Stimulated activated CD8-positive, alpha-beta memory T cell treated with anti-CD3 and anti-CD28 coated beads, Interleukin-12 subunit alpha, Interleukin-12 subunit beta, amount 100 ng/mL, for 4 hours (primary cell): ENCODE data around the gene MAP7D2.

Experiments used
- DNase-seq: peaks from one replicate; pipeline ENCODE4 v3.0.0-alpha.2; 2020; ENCODE audit warnings: low read depth

MAP7D2 gene

DNA sequence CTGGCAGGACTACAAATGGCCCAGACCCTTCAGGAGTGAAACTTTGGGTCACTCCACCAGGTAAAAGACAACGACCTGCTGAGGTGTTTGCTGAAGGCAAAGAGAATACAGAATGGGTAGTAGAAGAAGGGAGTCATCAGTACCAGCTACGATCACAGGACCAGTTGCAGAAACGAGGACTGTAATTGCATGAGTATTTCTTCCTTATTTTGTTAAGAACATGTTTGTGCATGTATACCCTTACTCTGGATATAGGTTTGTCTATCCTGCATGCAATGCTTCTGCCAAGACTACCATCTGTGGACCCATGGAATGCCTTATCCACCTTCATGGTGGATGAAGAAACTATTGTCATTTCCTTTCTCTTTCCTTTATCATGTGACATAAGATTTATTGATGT lies 77.7 kb downstream of the MAP7D2 start:
- no peak for DNase-seq

DNA sequence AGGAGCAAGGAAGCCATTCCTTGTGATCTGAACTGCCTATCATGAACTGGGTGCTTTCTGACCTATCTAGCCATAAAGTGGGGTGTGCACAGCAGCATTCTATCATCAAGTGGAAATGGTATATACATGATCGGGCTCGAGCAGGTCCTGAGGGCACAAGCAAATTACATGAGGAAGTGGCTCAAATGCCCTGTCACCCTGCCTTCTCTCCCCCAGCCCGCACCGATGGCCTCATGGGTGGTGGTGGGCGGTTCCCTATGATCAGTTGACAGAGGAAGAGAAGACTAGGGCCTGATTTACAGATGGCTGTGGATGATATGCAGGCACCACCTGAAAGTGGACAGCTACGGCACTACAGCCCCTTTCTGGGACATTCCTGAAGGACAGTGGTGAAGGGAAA lies 79.5 kb downstream of the MAP7D2 start:
- DNase-seq = no peak

DNA sequence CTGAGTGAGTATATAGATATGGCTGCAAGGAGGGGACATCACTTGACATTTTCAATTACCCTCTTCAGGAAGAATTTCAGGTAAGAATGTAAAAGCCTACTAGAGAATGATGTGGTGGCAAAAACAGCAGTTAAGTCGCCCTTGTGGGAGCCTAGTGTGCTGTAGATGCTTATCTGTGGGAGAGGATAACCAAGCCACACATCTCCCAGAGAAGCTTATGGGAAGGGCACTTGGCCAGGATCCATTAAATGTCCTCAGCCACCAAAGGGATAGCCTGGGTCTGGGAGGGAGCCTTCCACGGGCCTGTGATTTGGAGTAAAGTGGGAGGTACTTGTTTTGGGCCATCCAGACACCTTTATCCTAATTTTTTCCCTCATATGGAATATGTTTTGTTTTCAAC lies 84.5 kb downstream of the MAP7D2 start:
- DNase-seq = no peak

GRCh38 chrX:20029728-20030127 lies 87.0 kb downstream of the MAP7D2 start:
- no peak for DNase-seq

GRCh38 chrX:20028588-20028987 lies 88.1 kb downstream of the MAP7D2 start:
- no peak for DNase-seq

DNA sequence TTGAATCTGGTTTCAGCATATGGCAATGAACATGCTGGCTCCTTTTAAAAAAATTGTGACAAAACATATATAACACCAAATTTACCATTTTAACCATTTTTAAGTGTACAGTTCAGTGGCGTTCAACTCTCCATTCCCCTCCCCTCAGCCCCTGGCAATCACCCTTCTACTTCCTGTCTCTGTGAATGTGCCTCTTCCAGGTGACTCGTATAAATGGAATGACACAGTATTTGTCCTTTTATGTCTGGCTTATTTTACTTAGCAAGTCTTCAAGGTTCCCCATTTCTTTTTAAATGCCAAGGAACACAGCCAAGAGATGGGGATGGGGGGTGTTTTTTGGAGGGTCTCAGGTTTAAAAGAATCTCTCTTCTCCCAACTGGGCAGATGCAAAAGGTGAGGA lies 90.4 kb downstream of the MAP7D2 start:
- DNase-seq = no peak

- no peak for DNase-seq
Observed at GRCh38 chrX:20019672-20020365, 96.9 kb downstream of the MAP7D2 start.

DNA sequence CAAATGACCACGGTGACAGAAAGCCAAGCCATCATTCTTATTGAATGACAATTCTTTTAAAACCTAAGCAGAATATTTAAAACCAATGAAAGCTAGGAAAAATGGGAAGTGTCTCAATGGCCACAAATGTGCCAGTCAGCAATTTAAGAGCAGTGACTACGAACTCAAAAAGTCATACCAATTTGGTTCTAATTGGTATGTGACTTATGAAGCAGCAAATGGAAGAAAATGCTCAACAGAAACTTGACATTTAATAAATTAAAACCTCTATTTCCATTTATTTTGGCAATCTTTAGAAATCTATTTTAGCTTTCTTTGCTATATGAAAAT lies 100.1 kb downstream of the MAP7D2 start:
- no peak for DNase-seq

DNA sequence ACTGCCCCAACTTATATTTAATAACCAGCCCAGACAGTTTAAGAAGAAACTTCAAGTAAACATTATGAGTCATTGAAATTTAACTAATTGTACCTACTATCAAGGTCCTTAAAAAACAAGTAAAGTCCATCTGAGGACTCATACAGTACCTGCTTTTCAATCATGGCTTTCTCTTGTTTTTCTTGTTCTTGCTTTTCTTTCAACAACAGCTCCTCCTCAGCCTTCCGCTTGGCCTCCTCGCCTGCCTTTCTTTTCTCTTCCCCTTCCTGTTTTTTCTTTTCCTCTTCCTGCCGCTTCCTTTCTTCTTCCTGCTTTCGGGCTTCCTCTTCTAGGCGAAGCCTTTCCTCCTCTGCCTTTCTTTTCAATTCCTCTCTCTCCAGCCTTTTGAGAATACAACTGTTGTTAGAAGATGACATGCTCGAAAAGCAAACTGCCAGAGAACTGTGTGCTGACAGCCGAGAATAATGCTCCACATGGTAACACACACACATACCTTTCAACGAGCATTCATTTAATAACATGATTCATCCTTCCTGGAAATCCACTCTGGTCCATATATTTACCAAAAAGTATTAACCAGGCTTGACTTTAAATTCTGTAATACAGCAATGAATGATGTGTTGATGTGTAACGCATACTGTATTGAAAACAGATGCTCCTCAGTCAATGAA lies 100.6 kb downstream of the MAP7D2 start:
- DNase-seq = no peak

DNA sequence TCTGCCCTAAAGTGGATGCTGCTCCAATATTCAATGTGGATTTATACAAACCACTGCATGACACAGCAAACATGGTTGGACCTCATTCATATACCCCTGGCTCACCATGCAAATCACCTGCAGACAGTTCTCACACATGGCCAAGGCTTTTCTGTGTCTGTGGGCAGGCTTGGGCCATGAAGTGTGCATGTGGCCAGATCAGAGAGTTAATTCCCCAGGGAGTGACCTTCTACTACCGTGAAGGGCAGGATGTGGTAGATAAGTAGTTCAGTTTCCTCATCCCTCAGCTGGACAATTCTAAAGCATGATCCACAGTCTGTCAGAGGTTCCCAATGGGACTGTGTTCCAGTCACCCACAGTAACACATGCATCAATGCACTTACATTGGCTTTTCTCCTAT lies 101.3 kb downstream of the MAP7D2 start:
- no peak for DNase-seq

DNA sequence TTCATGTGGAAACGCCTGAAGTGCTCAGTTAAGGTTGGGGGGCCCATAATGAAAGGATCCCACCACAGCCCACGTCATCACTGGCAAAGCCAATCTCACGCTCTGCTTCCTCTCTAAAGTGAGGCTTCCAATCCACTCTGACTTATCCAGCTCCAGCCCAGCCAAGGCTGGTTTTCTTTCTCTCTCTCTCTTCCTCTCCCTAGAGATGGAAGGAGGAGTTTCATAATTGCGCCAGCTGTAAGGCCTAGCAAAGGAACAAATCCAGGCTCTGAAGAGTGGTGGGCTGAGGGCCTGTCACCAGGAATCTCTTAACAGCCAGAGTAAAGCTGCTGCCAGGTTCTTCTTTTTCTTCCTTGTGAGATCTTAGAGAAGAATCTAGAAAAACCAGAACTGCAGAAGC lies 105.1 kb downstream of the MAP7D2 start:
- no peak for DNase-seq

DNA sequence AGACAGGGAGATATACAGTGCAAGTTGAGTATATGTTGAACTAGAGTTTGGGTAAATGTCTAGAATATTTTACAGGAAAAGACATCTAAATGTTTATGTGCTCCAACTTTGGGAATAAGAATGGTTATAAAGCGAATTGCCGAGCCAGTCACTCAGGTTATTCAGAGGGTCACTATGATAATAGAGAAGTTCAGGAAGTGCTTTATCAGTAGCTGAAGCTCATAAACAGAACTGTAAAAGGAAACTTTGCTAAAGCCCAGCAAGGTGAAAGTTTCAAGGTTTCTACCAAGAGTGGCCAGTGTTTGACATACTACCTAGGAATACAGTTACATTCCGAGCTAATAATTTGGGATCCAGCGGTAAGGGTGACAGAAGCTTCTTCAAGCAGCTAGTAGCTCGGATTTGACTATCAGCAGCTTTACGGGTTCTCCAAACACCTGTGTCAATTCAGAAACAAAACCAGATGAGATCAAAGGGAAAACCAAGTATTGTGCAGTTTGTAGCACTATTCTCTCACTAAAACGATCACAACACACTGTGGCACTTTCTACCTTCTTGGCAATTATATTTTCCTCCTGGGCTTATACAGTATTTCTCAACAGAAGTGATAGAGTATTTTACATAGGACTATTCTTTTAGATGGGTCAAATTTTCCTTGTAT lies 108.6 kb downstream of the MAP7D2 start:
- DNase-seq = no peak

DNA sequence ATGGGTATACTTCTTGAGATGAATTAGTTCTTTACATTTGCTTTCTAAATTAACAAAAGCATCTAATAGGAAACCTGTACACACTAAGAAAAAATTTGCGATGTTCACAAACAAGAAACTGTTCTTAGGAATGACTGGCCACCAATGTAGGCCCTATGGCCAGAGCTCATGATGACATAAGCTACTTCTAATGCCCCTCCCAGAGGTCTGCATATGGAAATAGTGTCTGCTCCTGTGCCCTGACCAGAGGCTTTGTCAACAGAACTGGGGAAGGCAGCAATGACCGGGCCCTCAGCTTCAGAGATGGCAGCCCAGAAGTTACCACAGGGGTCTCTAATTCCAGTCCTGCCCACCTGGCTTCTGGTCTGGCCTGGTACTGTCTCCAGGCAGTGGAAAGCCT lies 110.8 kb downstream of the MAP7D2 start:
- DNase-seq = no peak

DNA sequence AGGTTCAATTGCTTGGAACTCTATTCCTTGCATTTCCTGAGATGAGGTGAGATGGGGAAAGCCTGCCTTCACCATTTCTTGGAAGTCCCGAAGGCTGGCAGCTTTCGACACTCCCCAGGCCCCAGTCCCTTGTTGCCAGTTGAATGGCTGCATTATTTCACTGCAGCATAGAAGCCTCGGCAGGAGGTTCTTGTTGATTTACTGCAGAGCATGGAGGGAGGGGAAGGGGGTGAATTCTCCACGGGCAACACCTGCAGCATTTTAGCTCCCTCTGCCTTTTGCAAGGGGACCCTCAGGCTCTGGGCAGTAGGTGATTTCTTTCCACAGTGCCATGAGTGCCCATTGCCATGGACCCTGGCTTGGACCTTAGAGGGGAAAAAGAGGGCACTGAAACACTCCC lies 115.1 kb downstream of the MAP7D2 start:
- DNase-seq = no peak

DNA sequence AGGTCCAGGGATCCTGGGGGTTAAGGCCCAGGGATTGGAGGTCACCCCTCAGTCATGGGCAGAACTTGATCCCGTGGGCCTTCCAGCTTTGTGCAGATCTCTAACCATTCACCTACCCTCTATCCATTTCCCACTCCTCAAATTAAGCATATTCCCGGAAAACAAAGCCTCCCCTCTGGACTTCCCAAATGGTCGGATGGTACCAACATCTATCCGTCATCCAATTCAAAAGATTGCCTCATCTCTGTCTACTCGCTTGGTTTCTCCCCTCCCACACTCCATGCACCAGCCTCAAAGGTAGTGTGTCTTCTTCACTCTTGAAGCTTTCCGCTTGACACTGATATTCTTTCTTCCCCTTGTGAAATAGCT lies 125.4 kb downstream of the MAP7D2 start:
- no peak for DNase-seq

DNA sequence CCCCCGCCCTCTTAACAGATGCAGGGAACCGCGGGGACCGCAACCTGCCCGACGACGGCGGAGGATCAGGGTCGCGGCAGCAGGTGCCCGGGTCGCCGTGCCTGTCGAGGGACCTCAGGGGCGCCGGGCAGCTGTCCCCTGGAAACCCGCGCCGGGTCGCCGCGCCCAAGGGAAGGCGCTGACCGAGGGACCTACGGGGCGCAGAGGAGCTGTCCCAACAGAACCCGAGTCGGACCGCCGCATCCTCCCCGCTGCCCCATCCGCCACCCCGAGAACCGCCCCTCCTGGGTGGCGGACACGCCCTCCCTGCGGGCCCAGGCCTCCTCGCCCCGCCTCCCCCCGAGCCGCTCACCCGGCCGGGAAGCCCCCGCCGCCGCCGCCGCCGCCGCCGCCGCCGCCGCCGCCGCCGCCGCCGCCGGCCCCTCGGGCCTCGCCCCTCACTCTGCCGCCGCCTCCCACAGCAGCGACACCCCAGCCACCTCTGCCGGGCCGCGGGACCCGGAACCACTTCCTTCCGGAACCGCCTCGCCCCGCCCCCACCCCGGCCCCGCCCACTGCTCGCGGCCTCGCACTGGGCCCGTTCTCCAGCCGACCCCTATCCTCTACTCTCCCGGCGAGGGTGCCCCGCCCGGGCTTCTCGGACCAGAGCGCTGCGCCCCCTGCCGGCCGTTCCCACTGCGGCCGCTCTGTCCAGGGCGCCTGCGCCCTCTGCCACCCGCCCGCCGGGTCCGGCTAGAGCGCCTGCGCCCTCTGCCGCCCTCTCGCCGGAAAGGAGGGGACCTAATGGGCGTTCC lies 126.0 kb downstream of the MAP7D2 start, which contains the start of gene BCLAF3:
Gene BCLAF3 (minus strand): TSS at position 506 of the 794 bp plus-strand sequence. CDS start 20,797 bp downstream, outside the sequence.
- peak; percentile 80 for DNase-seq

DNA sequence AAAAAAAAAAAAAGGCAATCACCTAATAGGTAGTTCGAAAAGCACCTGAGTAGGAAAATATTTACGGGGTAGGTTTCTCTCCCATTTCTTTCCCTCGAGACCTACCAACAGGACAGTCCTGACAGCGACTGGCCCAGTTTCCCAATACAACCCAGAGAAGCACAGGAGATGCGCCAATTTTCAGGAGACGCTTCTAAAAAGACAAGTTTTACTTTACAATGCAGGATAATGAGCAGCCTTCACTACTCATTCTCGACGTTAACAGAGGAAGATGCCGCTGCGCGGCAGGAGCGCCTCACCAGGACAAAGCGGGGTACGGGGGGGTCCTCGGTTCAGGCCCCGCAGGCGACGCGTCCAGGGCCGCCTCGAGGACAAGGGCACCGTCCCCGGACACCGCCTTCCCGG lies 126.6 kb downstream of the MAP7D2 start:
- no peak for DNase-seq

DNA sequence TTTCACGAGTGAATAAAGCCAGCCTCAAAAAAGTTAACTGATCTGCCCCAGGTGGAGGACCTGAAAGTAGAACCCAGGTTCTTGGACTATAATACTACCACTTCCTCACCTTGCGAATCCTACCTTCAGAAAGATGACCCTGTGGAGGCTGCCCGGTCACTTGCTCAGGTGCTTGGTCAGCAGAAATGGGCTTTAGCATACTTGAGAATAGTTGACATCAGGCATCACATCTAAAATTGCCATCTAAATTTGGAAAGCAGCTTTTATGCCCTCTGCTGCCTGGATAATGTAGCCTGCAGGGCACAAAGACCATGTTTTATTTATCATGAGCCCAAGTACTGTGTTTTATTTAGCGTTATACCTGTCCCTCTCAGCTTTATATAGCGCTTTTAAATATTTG lies 128.9 kb downstream of the MAP7D2 start:
- DNase-seq = no peak

DNA sequence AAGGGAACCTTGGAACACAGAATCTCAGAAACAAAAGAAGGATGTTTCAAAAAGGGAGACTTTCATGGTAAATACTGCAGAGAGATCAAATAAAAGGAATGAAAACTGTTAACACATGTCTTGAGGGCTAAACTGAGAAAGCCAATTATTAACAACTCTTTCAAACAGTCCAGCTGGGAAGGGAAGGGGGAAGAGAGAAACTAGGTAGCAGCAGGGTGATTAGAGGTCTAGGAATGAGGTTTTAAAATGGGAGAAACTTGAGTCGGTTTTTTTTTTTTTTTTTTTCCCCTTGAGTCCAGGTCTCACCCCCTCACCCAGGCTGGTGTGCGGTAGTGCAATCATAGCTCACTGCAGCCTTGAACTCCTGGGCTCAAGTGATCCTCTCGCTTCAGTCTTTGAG lies 130.2 kb downstream of the MAP7D2 start:
- no peak for DNase-seq

DNA sequence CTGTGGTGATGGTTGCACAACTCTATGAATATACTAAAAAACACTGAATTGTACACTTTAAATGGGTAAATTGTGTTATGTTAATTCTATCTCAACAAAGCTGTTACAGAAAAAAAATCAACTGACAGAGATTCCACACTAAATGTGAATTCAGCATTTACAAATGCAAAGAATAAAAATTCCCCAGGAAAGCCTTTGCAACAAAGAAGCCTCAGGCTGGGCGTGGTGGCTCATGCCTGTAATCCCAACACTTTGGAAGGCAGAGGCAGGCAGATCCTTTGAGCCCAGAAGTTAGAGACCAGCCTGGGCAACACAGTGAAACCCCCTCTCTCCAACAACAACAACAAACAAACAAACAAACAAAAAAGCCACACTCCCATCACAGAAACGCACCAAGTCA lies 134.8 kb downstream of the MAP7D2 start:
- DNase-seq = no peak

DNA sequence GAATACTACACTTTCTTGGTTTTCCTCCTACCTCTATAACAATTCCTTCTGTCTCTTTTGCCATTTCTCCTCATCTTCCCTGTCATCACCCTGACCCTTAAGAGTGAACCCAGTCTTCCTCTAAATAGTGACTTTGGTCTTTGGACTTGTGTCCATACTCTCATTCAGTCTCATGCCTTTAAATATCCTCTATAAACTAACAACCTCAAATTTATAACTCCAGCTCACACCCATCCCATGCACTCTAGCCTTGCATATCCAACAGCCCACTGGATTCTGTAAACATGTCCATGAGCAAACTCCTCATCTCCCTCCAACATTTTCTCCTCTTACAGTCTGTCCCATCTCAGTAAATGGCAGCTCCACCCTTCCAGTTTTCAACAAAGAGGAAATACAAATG lies 140.9 kb downstream of the MAP7D2 start:
- no peak for DNase-seq

GRCh38 chrX:19972984-19973383 lies 143.7 kb downstream of the MAP7D2 start:
- no peak for DNase-seq

- no peak for DNase-seq
Observed at GRCh38 chrX:19968276-19968675, 148.4 kb downstream of the MAP7D2 start.
